ENCODE measurements around the gene SULT1A3.
"Not testable (repeated sequence)": the region's sequence is repeated elsewhere in the genome, so short reads cannot be mapped to it uniquely, and the experiment has no call there.

SULT1A3 gene

GRCh38 chr16:30173054-30173453 lies 26.0 kb upstream of the SULT1A3 start:
- DNase-seq (ENCODE audit: low spot score), result no peak
- no peak for TF ChIP-seq CTCF (IDR thresholded peaks at IDR 0.05; ENCODE audit: extremely low read depth, missing control alignments)

GRCh38 chr16:30176876-30177275 lies 22.2 kb upstream of the SULT1A3 start:
- DNase-seq (ENCODE audit: low spot score), result not testable (repeated sequence)

- no peak for TF ChIP-seq CTCF (IDR thresholded peaks at IDR 0.05; ENCODE audit: extremely low read depth, missing control alignments)
- DNase-seq (ENCODE audit: low spot score), result no peak
Observed at GRCh38 chr16:30179195-30179594, 19.9 kb upstream of the SULT1A3 start.

- DNase-seq (ENCODE audit: low spot score), result no peak
- no peak for TF ChIP-seq CTCF (IDR thresholded peaks at IDR 0.05; ENCODE audit: extremely low read depth, missing control alignments)
Observed at GRCh38 chr16:30179931-30180330, 19.1 kb upstream of the SULT1A3 start.

GRCh38 chr16:30180741-30181140 lies 18.3 kb upstream of the SULT1A3 start:
- TF ChIP-seq CTCF (IDR thresholded peaks at IDR 0.05; ENCODE audit: extremely low read depth, missing control alignments), result no peak
- no peak for DNase-seq (ENCODE audit: low spot score)

- DNase-seq (ENCODE audit: low spot score), result peak; percentile 94
- no peak for TF ChIP-seq CTCF (IDR thresholded peaks at IDR 0.05; ENCODE audit: extremely low read depth, missing control alignments)
Observed at GRCh38 chr16:30183233-30184095, 15.6 kb upstream of the SULT1A3 start, which contains the start of gene CORO1A. Gene CORO1A, plus strand, starts transcription at chr16:30183602. Its CDS starts 1,608 bp downstream, at chr16:30185210.

GRCh38 chr16:30184096-30184890 lies 14.8 kb upstream of the SULT1A3 start:
- TF ChIP-seq CTCF (IDR thresholded peaks at IDR 0.05; ENCODE audit: extremely low read depth, missing control alignments), result no peak
- DNase-seq (ENCODE audit: low spot score), result peak; percentile 87
